HEK293T (cell line): ENCODE data around the gene NME7.

Experiments used
- ARNT ChIP-seq: fragments of 450-650 bp; IDR thresholded peaks from 2 replicates; pipeline ENCODE4 v1.6.1; 2017; ENCODE audit warnings: mild to moderate bottlenecking
- BHLHE40 ChIP-seq: fragments of 450-650 bp; IDR thresholded peaks from 2 replicates; pipeline ENCODE4 v1.6.1; 2016; ENCODE audit warnings: mild to moderate bottlenecking, moderate library complexity, borderline replicate concordance
- ELF4 ChIP-seq: fragments of 450-650 bp; IDR thresholded peaks from 2 replicates; pipeline ENCODE4 v1.6.1; 2017; ENCODE audit warnings: antibody characterized with exemption
- FOXK2 ChIP-seq: fragments of 450-650 bp; IDR thresholded peaks from 2 replicates; pipeline ENCODE4 v1.6.1; 2016; ENCODE audit warnings: mild to moderate bottlenecking
- FOXM1 ChIP-seq: fragments of 450-650 bp; IDR thresholded peaks from 2 replicates; pipeline ENCODE4 v1.6.1; 2017; ENCODE audit warnings: mild to moderate bottlenecking, borderline replicate concordance
- L3MBTL2 ChIP-seq: fragments of 450-650 bp; conservative IDR thresholded peaks from 2 replicates; pipeline ENCODE4 v1.6.1; 2016; ENCODE audit warnings: mild to moderate bottlenecking
- LEF1 ChIP-seq: fragments of 450-650 bp; IDR thresholded peaks from 2 replicates; pipeline ENCODE4 v1.6.1; 2017; ENCODE audit warnings: mild to moderate bottlenecking, borderline replicate concordance
- NFRKB ChIP-seq: fragments of 450-650 bp; IDR thresholded peaks from 2 replicates; pipeline ENCODE4 v1.6.1; 2016; ENCODE audit warnings: mild to moderate bottlenecking, moderate library complexity
- SP1 ChIP-seq: fragments of 450-650 bp; IDR thresholded peaks from 2 replicates; pipeline ENCODE4 v1.6.1; 2017
- TARDBP ChIP-seq: fragments of 450-650 bp; IDR thresholded peaks from 2 replicates; pipeline ENCODE4 v1.6.1; 2016
- ZNF384 ChIP-seq: fragments of 450-650 bp; IDR thresholded peaks from 2 replicates; pipeline ENCODE4 v1.6.1; 2016
- TF ChIP-seq, protein P1 (sequence below): fragments of 450-650 bp; IDR thresholded peaks from 2 replicates; pipeline ENCODE4 v1.6.1; 2016

DNA sequence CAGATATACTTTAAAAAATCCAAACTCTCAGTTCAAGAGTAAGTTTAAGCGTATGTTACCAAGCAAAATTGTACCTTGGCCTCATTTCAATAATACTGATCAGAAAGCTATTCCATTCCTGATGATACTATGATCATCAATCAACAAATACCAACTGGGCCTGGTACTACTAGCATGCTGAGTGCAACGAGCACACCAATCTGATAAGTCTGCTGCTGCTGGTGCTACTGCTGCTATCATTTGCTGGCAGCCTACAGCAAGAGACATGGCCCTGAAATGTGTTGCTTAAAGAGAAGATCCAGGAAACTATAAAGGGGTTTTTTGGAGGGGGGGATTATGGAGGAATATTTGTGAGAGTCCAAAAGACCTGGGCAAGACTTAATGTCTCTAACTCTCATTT lies 39.7 kb downstream of the NME7 start:
- TF ChIP-seq ZNF384 (no peak), FOXK2 (no peak), FOXM1 (no peak), ARNT (no peak), NFRKB (no peak), SP1 (no peak), TARDBP (no peak), LEF1 (no peak), ELF4 (no peak), L3MBTL2 (no peak), BHLHE40 (no peak)
- TF ChIP-seq, protein P1, sequence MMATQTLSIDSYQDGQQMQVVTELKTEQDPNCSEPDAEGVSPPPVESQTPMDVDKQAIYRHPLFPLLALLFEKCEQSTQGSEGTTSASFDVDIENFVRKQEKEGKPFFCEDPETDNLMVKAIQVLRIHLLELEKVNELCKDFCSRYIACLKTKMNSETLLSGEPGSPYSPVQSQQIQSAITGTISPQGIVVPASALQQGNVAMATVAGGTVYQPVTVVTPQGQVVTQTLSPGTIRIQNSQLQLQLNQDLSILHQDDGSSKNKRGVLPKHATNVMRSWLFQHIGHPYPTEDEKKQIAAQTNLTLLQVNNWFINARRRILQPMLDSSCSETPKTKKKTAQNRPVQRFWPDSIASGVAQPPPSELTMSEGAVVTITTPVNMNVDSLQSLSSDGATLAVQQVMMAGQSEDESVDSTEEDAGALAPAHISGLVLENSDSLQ: no peak
